ENCODE data around the gene HNRNPU.
A peak's percentile ranks its signal among the peaks of the same experiment; 100 is the strongest.

The HNRNPU gene

DNA sequence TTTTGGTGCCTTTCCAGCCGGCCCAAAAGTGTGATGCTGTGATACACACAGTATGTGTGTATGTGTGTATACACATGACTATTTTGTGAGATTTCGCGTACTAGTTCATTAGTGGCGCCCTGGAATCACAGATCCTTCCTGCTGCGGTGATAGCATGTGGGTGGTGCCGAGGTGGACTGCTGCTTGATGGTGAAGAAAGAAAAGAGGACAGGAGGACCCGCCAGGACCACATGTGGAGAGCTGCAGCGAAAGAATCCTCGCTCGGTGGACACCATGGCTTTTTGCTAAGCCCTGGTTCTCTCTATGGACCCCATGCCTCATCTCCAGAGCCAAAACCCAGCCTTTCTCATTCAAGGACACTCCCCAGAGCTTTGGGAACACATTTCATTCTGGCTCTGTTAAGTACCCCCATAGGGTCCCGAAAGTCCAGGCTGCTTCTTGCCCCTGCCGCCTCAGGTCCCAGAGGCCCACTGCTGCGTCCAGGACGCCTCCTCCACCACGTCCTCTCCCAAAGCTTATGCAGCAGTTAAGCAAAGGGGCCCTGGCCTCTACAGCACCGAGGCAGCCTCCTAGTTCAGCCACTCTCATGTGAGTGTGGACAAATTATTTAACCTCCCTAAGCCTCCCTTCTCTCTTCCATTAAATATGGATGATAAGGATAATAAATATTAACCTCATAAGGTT, 61.6 kb downstream of the HNRNPU start:
- DNase-seq (ENCODE audit: low read depth in 1 of 2, low spot score in 1 of 2) = no peak
- no peak for TF ChIP-seq JUND (IDR thresholded peaks at IDR 0.05; ENCODE audit: low read depth)
- in situ Hi-C loops (cut with HindIII; ENCODE audit: low pct_unique_long_range_greater_than_20kb, low sequenced_read_pairs) = no loop called here

DNA sequence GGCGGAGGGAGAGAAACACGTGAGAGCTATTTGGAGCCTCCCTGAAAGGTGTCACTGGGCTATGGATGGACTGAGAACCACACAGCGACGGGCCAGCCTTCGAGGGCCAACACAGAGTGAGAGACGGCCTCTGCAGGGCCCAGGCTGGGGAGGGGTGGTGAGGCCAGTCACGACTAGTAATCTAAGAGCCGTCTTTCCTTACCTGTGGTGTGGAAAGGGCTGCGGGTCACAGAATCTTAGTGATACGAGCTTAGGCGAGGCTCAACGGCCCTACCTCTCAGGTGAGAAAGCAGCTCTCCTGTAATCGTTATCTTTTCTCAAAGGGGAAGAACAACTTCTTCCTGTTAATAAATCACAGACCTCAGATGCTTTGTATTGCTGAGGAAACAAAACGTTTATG, 62.3 kb downstream of the HNRNPU start:
- no peak for TF ChIP-seq JUND (IDR thresholded peaks at IDR 0.05; ENCODE audit: low read depth)
- no peak for DNase-seq (ENCODE audit: low read depth in 1 of 2, low spot score in 1 of 2)
- in situ Hi-C loops (cut with HindIII; ENCODE audit: low pct_unique_long_range_greater_than_20kb, low sequenced_read_pairs) = no loop called here

DNA sequence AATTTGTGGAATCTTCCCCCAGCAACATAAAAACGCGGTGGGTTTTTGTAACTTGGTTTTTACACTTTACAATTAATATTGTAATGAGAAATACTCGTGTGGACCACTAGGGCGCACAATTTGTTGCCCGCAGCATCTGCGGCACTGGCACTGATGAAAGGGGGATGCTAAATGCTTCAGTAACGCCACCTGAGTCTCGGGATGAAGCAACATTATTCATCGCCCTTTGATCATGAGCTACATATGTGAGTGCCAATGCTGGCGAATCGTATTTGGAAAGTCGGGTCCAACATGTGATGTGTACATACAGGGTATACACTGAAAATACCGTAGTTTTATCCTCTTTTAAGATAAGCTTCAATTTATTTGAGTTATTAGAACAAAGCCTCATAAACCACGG, 63.1 kb downstream of the HNRNPU start:
- TF ChIP-seq JUND (IDR thresholded peaks at IDR 0.05; ENCODE audit: low read depth) = no peak
- peak; percentile 24 to 52 for DNase-seq (ENCODE audit: low read depth in 1 of 2, low spot score in 1 of 2)
- in situ Hi-C loops (cut with HindIII; ENCODE audit: low pct_unique_long_range_greater_than_20kb, low sequenced_read_pairs) = no loop called here

DNA sequence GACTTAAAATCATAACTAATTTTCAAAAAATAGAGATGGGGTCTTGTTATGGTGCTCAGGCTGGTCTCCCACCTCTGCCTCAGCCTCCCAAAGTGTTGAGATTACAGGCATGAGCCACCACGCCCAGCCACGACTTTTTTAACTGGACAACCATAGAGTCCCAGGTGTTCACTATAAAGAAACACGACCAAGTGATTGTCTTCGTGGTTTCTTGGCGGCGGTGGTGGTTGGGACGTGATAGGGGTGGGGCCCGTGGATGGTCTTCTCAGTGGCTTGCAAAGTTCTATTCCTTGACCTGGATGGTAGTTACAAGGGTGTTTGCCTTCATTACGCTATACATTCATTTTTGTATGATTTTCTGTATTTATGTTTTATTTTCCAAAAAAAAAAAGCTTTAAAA, 63.5 kb downstream of the HNRNPU start:
- in situ Hi-C loops (cut with HindIII; ENCODE audit: low pct_unique_long_range_greater_than_20kb, low sequenced_read_pairs) = no loop called here
- no peak for TF ChIP-seq JUND (IDR thresholded peaks at IDR 0.05; ENCODE audit: low read depth)
- DNase-seq (ENCODE audit: low read depth in 1 of 2, low spot score in 1 of 2) = no peak
